AG04450 (cell line): ENCODE data around the gene ATP6V0D1. TPM values are rescaled to one million over a fixed set of nuclear protein-coding genes. Genes with fewer than 3 reads are reported as not detected.

Experiments
- CTCF ChIA-PET: fragments of 300-600, 350-600 bp; formaldehyde crosslinking; extraction: SDS; loops from one replicate; lab custom pipeline; 2022; ENCODE audit warnings: antibody characterized with exemption, inconsistent platforms; lab: Charles Lee
- POLR2A ChIA-PET: fragments of 350-600 bp; formaldehyde crosslinking; extraction: SDS; loops from one replicate; lab custom pipeline; 2021; ENCODE audit warnings: antibody characterized with exemption, inconsistent platforms; lab: Yijun Ruan, JAX
- DNase-seq: peaks from one replicate; pipeline ENCODE4 v3.0.0-alpha.2; 2011; ENCODE audit warnings: low read depth, low spot score
- H3K27ac ChIP-seq: one replicate; pipeline ENCODE4 v1.5.1; 2012; ENCODE audit warnings: low read depth, low read length, control low read depth
- H3K27me3 ChIP-seq: one replicate; pipeline ENCODE4 v1.6.0; 2012; ENCODE audit warnings: low read length; ENCODE audit not compliant: control insufficient read depth, insufficient read depth
- H3K4me3 ChIP-seq: 2 replicates; pipeline ENCODE4 v1.5.1; 2011; ENCODE audit warnings: mild to moderate bottlenecking, low read depth, low read length, control low read depth
- H3K9me3 ChIP-seq: 2 replicates; pipeline ENCODE4 v1.5.1; 2012; ENCODE audit warnings: low read length; ENCODE audit not compliant: control insufficient read depth, insufficient read depth
- CTCF ChIP-seq: IDR thresholded peaks from 2 replicates; pipeline ENCODE4 v1.5.1; 2011; ENCODE audit warnings: low read depth, low read length, control low read depth, inconsistent platforms
- polyA plus RNA-seq: library from polyadenylated mRNA; depleted of rRNA; stranded (reverse); fragments of >200 nt; gene quantifications from 2 replicates; pipeline ENCODE4 v1.2.3, GENCODE V29; 2011

The ATP6V0D1 gene
- polyA plus RNA-seq, 1 experiment: 101 TPM

GRCh38 chr16:67429053-67429798 lies 51.7 kb downstream of the ATP6V0D1 start:
- Histone ChIP-seq H3K27ac (no peak overlapping the region), H3K27me3 (peaks cover 50% of the 10 kb centered on the region), H3K4me3 (no peak overlapping the region), H3K9me3 (no peaks in the 10 kb centered on the region)
- TF ChIP-seq CTCF: no peak
- ChIA-PET POLR2A (no interaction called here), CTCF (interaction anchor here (1.4 to 6.7 kb wide), 10 partner anchors 12 to 85 kb away, joined by 5 to 154 read pairs (median 17); partner anchors contain the start of genes ATP6V0D1 and ZDHHC1)
- no peak for DNase-seq

- Histone ChIP-seq H3K9me3 (no peaks in the 10 kb centered on the region), H3K27me3 (peaks cover 56% of the 10 kb centered on the region), H3K4me3 (no peak overlapping the region), H3K27ac (no peak overlapping the region)
- DNase-seq: no peak
- POLR2A ChIA-PET: interaction anchor here (0.8 to 1.1 kb wide), 5 partner anchors 18 to 168 kb away, joined by 3 to 6 read pairs (median 3); partner anchors contain the start of gene ATP6V0D1
- peak; percentile 95 for TF ChIP-seq CTCF
- CTCF ChIA-PET: interaction anchor here (0.6 to 6.7 kb wide), 25 partner anchors 8 to 168 kb away, joined by 3 to 154 read pairs (median 7); partner anchors contain the start of genes ATP6V0D1 and ZDHHC1
Observed at GRCh38 chr16:67428146-67428731, 52.7 kb downstream of the ATP6V0D1 start.

GRCh38 chr16:67426950-67427349 lies 54.0 kb downstream of the ATP6V0D1 start:
- no peak for DNase-seq
- H3K9me3 ChIP-seq: no peaks in the 10 kb centered on the region
- TF ChIP-seq CTCF: no peak
- H3K27ac ChIP-seq: no peak overlapping the region
- no peak overlapping the region for H3K4me3 ChIP-seq
- peaks cover 59% of the 10 kb centered on the region for H3K27me3 ChIP-seq
- POLR2A ChIA-PET: no interaction called here
- CTCF ChIA-PET: interaction anchor here (0.5 to 6.7 kb wide), 14 partner anchors 9 to 1944 kb away, joined by 3 to 154 read pairs (median 9); partner anchors contain the start of genes ATP6V0D1 and ZDHHC1

- CTCF ChIA-PET: interaction anchor here (1.0 to 6.7 kb wide), 8 partner anchors 9 to 57 kb away, joined by 3 to 154 read pairs (median 24); partner anchors contain the start of gene ZDHHC1
Observed at GRCh38 chr16:67426022-67426421, 54.9 kb downstream of the ATP6V0D1 start.

More at GRCh38 chr16:67426022-67426421, 54.9 kb downstream of the ATP6V0D1 start:
- DNase-seq: no peak
- no peaks in the 10 kb centered on the region for H3K9me3 ChIP-seq
- H3K27ac ChIP-seq: no peak overlapping the region
- POLR2A ChIA-PET: no interaction called here
- no peak for TF ChIP-seq CTCF
- peaks cover 53% of the 10 kb centered on the region for H3K27me3 ChIP-seq
- no peak overlapping the region for H3K4me3 ChIP-seq
